Thymus (tissue), 14 donors: Measurements from ENCODE around the gene LRRN3. TPM values are rescaled to one million over a fixed set of nuclear protein-coding genes. Genes with fewer than 3 reads are reported as not detected.

ENCODE experiments used
- DNase-seq, 9 donors: peaks; one replicate each; pipeline ENCODE4 v3.0.0-alpha.2; 2013; ENCODE audit warnings: low spot score in 9 of 9, low read depth in 6 of 9, missing footprints in 1 of 9
- H3K27ac ChIP-seq, 2 donors: one replicate each; pipeline ENCODE4 v1.5.1; 2013; ENCODE audit warnings: control low read depth in 1 of 2, low read depth in 1 of 2, low read length in 1 of 2, mild to moderate bottlenecking in 1 of 2, moderate library complexity in 1 of 2
- H3K27me3 ChIP-seq, 2 donors: one replicate each; pipeline ENCODE4 v1.5.1; 2013; ENCODE audit warnings: low read length in 1 of 2; ENCODE audit not compliant: control insufficient read depth in 2 of 2, insufficient read depth in 1 of 2
- H3K36me3 ChIP-seq, 2 donors: one replicate each; pipeline ENCODE4 v1.5.1; 2013; ENCODE audit warnings: low read length in 1 of 2, mild to moderate bottlenecking in 1 of 2, moderate library complexity in 1 of 2; ENCODE audit not compliant: control insufficient read depth in 2 of 2, insufficient read depth in 2 of 2
- H3K4me1 ChIP-seq, 2 donors: one replicate each; pipeline ENCODE4 v1.5.1; 2013; ENCODE audit warnings: low read length in 2 of 2; ENCODE audit not compliant: control insufficient read depth in 2 of 2, insufficient read depth in 2 of 2
- H3K4me3 ChIP-seq, 2 donors: one replicate each; pipeline ENCODE4 v1.5.1; 2013; ENCODE audit warnings: low read length in 2 of 2, control low read depth in 1 of 2, mild to moderate bottlenecking in 1 of 2
- H3K9me3 ChIP-seq, 2 donors: one replicate each; pipeline ENCODE4 v1.5.1; 2013; ENCODE audit warnings: low read length in 1 of 2, mild to moderate bottlenecking in 1 of 2; ENCODE audit not compliant: control insufficient read depth in 2 of 2, insufficient read depth in 1 of 2
- WGBS: extraction: QIAGEN DNeasy Blood & Tissue Kit; methylation state at CpG from one replicate; pipeline ENCODE4 v1.1.7; 2013; 5-methylcytosine and 5-hydroxymethylcytosine counted together
- long read RNA-seq, 10 donors: transcript quantifications; one replicate each; lab custom pipeline, GENCODE V29; 2026
- polyA plus RNA-seq: library from polyadenylated mRNA; stranded (reverse); fragments of 200-250 nt; gene quantifications from one replicate; pipeline ENCODE4 v1.2.3, GENCODE V29; 2013
- total RNA-seq: library from RNA; stranded (reverse); fragments of 120-200 nt; gene quantifications from one replicate; pipeline ENCODE4 v1.2.4, GENCODE V29; 2013
- donor health status: healthy.

LRRN3 gene
- 23.8 TPM for total RNA-seq
- polyA plus RNA-seq, result 5.4 TPM
- long read RNA-seq, donor 1, result 0 reads
- long read RNA-seq, donor 2, result 0 reads
- long read RNA-seq, donor 3, transcript LRRN3-201 (3 exons, 3,099 nt), result major isoform, 5 of 10 reads
- long read RNA-seq, donor 3, transcript LRRN3-203 (2 exons, 3,513 nt), result major isoform, 5 of 10 reads
- long read RNA-seq, donor 3, partial matches to known transcripts, result 0 of 10 reads
- long read RNA-seq, donor 3, other reads (novel, unspliced or antisense), result 0 of 10 reads
- long read RNA-seq, donor 4, transcript LRRN3-203 (2 exons, 3,513 nt), result major isoform, 9 of 15 reads
- long read RNA-seq, donor 4, transcript LRRN3-201 (3 exons, 3,099 nt), result minor isoform, 6 of 15 reads
- long read RNA-seq, donor 4, partial matches to known transcripts, result 0 of 15 reads
- long read RNA-seq, donor 4, other reads (novel, unspliced or antisense), result 0 of 15 reads
- long read RNA-seq, donor 5, transcript LRRN3-203 (2 exons, 3,513 nt), result major isoform, 9 of 46 reads
- long read RNA-seq, donor 5, transcript LRRN3-201 (3 exons, 3,099 nt), result minor isoform, 8 of 46 reads
- long read RNA-seq, donor 5, partial matches to known transcripts, result 29 of 46 reads
- long read RNA-seq, donor 5, other reads (novel, unspliced or antisense), result 0 of 46 reads
- long read RNA-seq, donor 6, transcript LRRN3-203 (2 exons, 3,513 nt), result major isoform, 6 of 9 reads
- long read RNA-seq, donor 6, partial matches to known transcripts, result 0 of 9 reads
- long read RNA-seq, donor 6, other reads (novel, unspliced or antisense), result 0 of 9 reads
- long read RNA-seq, donor 7, transcript LRRN3-203 (2 exons, 3,513 nt), result major isoform, 10 of 50 reads
- long read RNA-seq, donor 7, transcript LRRN3-201 (3 exons, 3,099 nt), result minor isoform, 8 of 50 reads
- long read RNA-seq, donor 7, partial matches to known transcripts, result 31 of 50 reads
- long read RNA-seq, donor 7, other reads (novel, unspliced or antisense), result 0 of 50 reads
- long read RNA-seq, donor 8, partial matches to known transcripts, result 0 of 9 reads
- long read RNA-seq, donor 8, other reads (novel, unspliced or antisense), result 0 of 9 reads
- long read RNA-seq, donor 9, transcript LRRN3-203 (2 exons, 3,513 nt), result major isoform, 8 of 13 reads
- long read RNA-seq, donor 9, partial matches to known transcripts, result 0 of 13 reads
- long read RNA-seq, donor 9, other reads (novel, unspliced or antisense), result 0 of 13 reads
- long read RNA-seq, donor 10, transcript LRRN3-203 (2 exons, 3,513 nt), result major isoform, 7 of 11 reads
- long read RNA-seq, donor 10, partial matches to known transcripts, result 0 of 11 reads
- long read RNA-seq, donor 10, other reads (novel, unspliced or antisense), result 0 of 11 reads

GRCh38 chr7:111090846-111091245, at the start of gene LRRN3:
LRRN3 (plus strand) TSS chr7:111091127; CDS start chr7:111122773, 31,646 bp downstream.
- H3K27ac ChIP-seq, result peak within 1 kb of the TSS; percentile 59 to 80
- DNase-seq, result no peak
- H3K4me3 ChIP-seq, result peak within 1 kb of the TSS; percentile 33 to 35

GRCh38 chr7:111041577-111041976, 49.4 kb upstream of the LRRN3 start:
- WGBS, result 94% methylated on average over 2 of the region's 2 CpGs
- H3K4me3 ChIP-seq, result no peak overlapping the region
- no peak overlapping the region for H3K27ac ChIP-seq
- H3K27me3 ChIP-seq, result no peaks in the 10 kb centered on the region
- DNase-seq, result no peak
- no peaks in the 10 kb centered on the region for H3K36me3 ChIP-seq
- H3K4me1 ChIP-seq, result no peaks in the 10 kb centered on the region
- no peaks in the 10 kb centered on the region for H3K9me3 ChIP-seq

More at GRCh38 chr7:111090846-111091245, at the start of gene LRRN3:
- 83% methylated on average over 6 of the region's 6 CpGs for WGBS
- no peaks in the 10 kb centered on the region for H3K9me3 ChIP-seq
- H3K4me1 ChIP-seq, result peaks cover 0 to 15% of the 10 kb centered on the region in 2 donors
- no peaks in the 10 kb centered on the region for H3K27me3 ChIP-seq
- H3K36me3 ChIP-seq, result no peaks in the 10 kb centered on the region

DNA sequence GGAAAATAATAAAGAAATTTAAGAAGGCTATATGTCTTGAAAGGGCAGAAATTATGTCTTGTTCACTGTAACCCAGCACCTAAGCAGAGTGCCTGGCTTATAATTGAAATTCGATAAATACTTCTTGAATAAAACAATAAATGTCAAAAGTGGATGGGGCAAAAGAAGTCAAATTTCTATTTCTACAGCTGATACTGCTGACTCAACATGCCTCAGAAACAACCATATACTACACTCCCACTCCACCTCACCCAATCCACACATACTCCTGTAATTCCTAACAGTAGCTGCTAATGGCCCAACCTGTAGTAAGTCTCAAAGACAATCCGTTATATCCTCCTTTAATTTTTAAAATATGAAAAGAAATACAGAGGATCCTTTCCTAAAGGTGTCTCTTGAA, 48.1 kb upstream of the LRRN3 start:
- H3K4me3 ChIP-seq, result no peak overlapping the region
- DNase-seq, result no peak
- no peaks in the 10 kb centered on the region for H3K9me3 ChIP-seq
- no peaks in the 10 kb centered on the region for H3K4me1 ChIP-seq
- H3K36me3 ChIP-seq, result no peaks in the 10 kb centered on the region
- 97% methylated on average over 2 of the region's 2 CpGs for WGBS
- H3K27me3 ChIP-seq, result no peaks in the 10 kb centered on the region
- H3K27ac ChIP-seq, result no peak overlapping the region

DNA sequence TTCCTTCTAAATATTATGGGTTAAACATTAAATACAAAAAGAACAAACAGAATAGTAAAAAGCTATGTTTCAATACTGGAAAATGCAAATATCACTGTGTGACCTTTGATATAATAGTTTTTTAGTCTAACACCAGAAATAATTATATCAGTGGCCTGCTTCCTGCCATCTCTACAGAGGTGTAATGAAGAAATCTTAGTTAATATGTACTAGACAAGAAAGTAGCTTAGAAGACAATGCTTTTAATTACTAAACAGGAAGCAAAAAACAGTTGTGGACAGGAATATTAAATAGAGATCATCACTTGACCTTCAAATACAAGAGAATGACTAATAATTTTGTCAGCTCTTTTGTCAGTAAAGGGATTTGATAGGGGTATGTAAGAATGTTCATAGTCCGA, 47.4 kb upstream of the LRRN3 start:
- Histone ChIP-seq H3K27ac (no peak overlapping the region), H3K27me3 (no peaks in the 10 kb centered on the region), H3K4me1 (no peaks in the 10 kb centered on the region), H3K4me3 (no peak overlapping the region), H3K36me3 (no peaks in the 10 kb centered on the region), H3K9me3 (no peaks in the 10 kb centered on the region)
- DNase-seq, result no peak
- WGBS, result 97% methylated on average over 1 of the region's 1 CpG

- Histone ChIP-seq H3K27me3 (no peaks in the 10 kb centered on the region), H3K27ac (no peak overlapping the region)
- DNase-seq, result no peak
These were observed 45.5 kb upstream of the LRRN3 start for GRCh38 chr7:111045449-111045848.

DNA sequence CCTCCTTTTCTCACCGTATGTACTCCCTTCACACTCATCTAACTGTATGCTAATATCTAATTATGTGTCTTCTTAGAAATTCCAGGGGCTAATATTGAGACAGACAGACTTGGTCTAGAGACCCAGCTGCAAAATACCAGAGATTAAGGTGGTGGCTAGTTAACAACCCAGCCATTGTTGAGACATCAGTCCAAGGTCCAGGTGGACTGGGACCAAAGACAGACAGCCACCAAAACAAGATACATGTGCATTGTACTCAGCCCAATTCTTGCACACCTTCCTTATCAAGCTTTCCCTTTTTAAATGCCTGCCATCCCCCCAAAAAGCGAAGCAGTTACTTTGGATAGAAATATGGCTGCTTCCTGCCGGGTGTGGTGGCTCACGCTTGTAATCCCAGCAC, 43.3 kb upstream of the LRRN3 start:
- H3K4me3 ChIP-seq, result no peak overlapping the region
- WGBS, result 98% methylated on average over 4 of the region's 4 CpGs
- H3K27me3 ChIP-seq, result no peaks in the 10 kb centered on the region
- no peak overlapping the region for H3K27ac ChIP-seq
- no peak for DNase-seq
- H3K36me3 ChIP-seq, result no peaks in the 10 kb centered on the region
- H3K4me1 ChIP-seq, result no peaks in the 10 kb centered on the region
- H3K9me3 ChIP-seq, result no peaks in the 10 kb centered on the region

More at GRCh38 chr7:111045449-111045848, 45.5 kb upstream of the LRRN3 start:
- no peaks in the 10 kb centered on the region for H3K9me3 ChIP-seq
- no peak overlapping the region for H3K4me3 ChIP-seq
- no peaks in the 10 kb centered on the region for H3K36me3 ChIP-seq
- no peaks in the 10 kb centered on the region for H3K4me1 ChIP-seq

DNA sequence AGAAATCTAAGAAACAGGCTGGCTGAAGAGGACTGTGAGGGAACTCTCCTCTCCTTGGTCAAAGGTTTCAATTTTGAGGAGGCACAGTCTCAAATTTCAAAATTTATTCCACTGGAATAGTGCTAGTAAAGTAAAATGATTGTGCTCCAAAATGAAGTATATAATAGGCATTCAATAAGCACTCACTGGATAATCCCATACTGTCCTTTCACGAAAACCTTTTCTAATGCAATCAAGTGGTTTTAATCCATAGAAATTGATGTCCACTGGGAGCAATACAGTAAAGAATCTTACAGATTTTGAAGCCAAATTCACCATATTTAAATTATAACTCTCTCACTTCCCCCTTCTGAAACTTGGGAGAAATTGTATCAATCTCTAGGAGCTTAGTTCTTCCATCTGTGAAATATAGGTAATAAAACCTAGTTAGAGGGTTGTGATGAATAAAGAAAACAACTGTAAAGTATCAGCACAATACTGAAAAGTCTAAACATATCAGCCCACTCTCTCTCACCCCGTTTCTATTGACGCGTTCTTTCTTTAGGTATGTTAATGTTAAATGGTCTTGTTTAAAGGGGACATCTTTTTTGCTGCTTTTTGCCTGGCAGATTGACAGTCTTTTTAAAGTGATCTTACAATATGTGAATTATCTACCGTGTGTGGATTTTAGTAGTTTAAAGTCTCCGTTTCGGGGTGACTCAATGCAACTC, 40.8 kb upstream of the LRRN3 start:
- no peaks in the 10 kb centered on the region for H3K27me3 ChIP-seq
- H3K9me3 ChIP-seq, result no peaks in the 10 kb centered on the region
- H3K4me1 ChIP-seq, result peaks cover 0 to 3% of the 10 kb centered on the region in 2 donors
- DNase-seq, result no peak
- H3K4me3 ChIP-seq, result no peak overlapping the region
- H3K27ac ChIP-seq, result no peak overlapping the region
- 84% methylated on average over 7 of the region's 7 CpGs for WGBS
- no peaks in the 10 kb centered on the region for H3K36me3 ChIP-seq

GRCh38 chr7:111050875-111051416, 40.0 kb upstream of the LRRN3 start:
- Histone ChIP-seq H3K36me3 (no peaks in the 10 kb centered on the region), H3K27ac (no peak overlapping the region), H3K27me3 (no peaks in the 10 kb centered on the region), H3K9me3 (no peaks in the 10 kb centered on the region), H3K4me1 (peaks cover 0 to 5% of the 10 kb centered on the region in 2 donors), H3K4me3 (no peak overlapping the region)
- 96% methylated on average over 2 of the region's 2 CpGs for WGBS
- no peak for DNase-seq
